PC-9 (cell line): ENCODE results near the gene ZNF564. TPM values are rescaled to one million over a fixed set of nuclear protein-coding genes. Genes with fewer than 3 reads are reported as not detected.

Experiments used
- BruUV-seq: library from RNA; stranded (reverse); fragments of 400-500 nt; replicated peaks from 2 replicates; lab custom pipeline; 2021; lab: Mats Ljungman, UMichigan
- CTCF ChIA-PET: fragments of 300-600 bp; sonication (Branson Sonifier 250); formaldehyde crosslinking; loops from one replicate; lab custom pipeline; 2022; ENCODE audit warnings: antibody characterized with exemption; lab: Charles Lee
- POLR2A ChIA-PET: fragments of 300-600 bp; sonication (Branson Sonifier 250); formaldehyde crosslinking; loops from one replicate; lab custom pipeline; 2022; ENCODE audit warnings: antibody characterized with exemption; ENCODE audit not compliant: unreplicated experiment; lab: Charles Lee
- DNase-seq, 2 experiments: peaks; one replicate each; pipeline versions ENCODE4 v3.0.0 to v3.0.0-alpha.2; 2015 to 2022; ENCODE audit warnings: mixed read lengths in 1 of 2
- H2AFZ ChIP-seq: fragments of 200-600 bp; sonication (generic); 2 replicates; pipeline ENCODE4 v1.8.1; 2017; ENCODE audit warnings: antibody characterized with exemption
- H3F3A ChIP-seq: fragments of 200-600 bp; sonication (generic); 2 replicates; pipeline ENCODE4 v1.8.1; 2017; ENCODE audit warnings: antibody characterized with exemption, mild to moderate bottlenecking, low read depth; ENCODE audit not compliant: insufficient read depth
- H3K27ac ChIP-seq: fragments of 200-600 bp; sonication (generic); 2 replicates; pipeline ENCODE4 v1.6.1; 2016; ENCODE audit warnings: mixed run types
- H3K27me3 ChIP-seq: fragments of 200-600 bp; sonication (generic); 2 replicates; pipeline ENCODE4 v1.6.1; 2016; ENCODE audit warnings: low read depth, mixed run types; ENCODE audit not compliant: insufficient read depth
- H3K36me3 ChIP-seq: fragments of 200-600 bp; sonication (generic); 2 replicates; pipeline ENCODE4 v1.6.1; 2016; ENCODE audit warnings: low read depth, mixed run types
- H3K4me1 ChIP-seq: fragments of 200-600 bp; sonication (generic); replicated peaks from 2 replicates; pipeline ENCODE4 v1.6.1; 2016; ENCODE audit warnings: mixed run types; ENCODE audit not compliant: insufficient read depth
- H3K4me2 ChIP-seq: fragments of 200-600 bp; sonication (generic); 2 replicates; pipeline ENCODE4 v1.6.1; 2017; ENCODE audit warnings: mixed run types
- H3K4me3 ChIP-seq: fragments of 200-600 bp; sonication (generic); 2 replicates; pipeline ENCODE4 v1.6.1; 2016; ENCODE audit warnings: mixed run types
- H3K79me2 ChIP-seq: fragments of 200-600 bp; sonication (generic); 2 replicates; pipeline ENCODE4 v1.6.1; 2017; ENCODE audit warnings: low read depth, mixed run types
- H3K9me2 ChIP-seq: fragments of 200-600 bp; sonication (generic); 2 replicates; pipeline ENCODE4 v1.8.1; 2017; ENCODE audit warnings: mild to moderate bottlenecking; ENCODE audit not compliant: insufficient read depth
- H3K9me3 ChIP-seq: fragments of 200-600 bp; sonication (generic); 2 replicates; pipeline ENCODE4 v1.8.1; 2016; ENCODE audit warnings: low read depth; ENCODE audit not compliant: insufficient read depth
- H4K20me1 ChIP-seq: fragments of 200-600 bp; sonication (generic); 2 replicates; pipeline ENCODE4 v1.8.1; 2017; ENCODE audit not compliant: insufficient read depth
- CTCF ChIP-seq: fragments of 200-600 bp; sonication (generic); conservative IDR thresholded peaks from 2 replicates; pipeline ENCODE4 v1.6.1; 2017; ENCODE audit warnings: mixed run types, antibody characterized with exemption, mild to moderate bottlenecking, moderate library complexity
- EZH2 ChIP-seq: fragments of 200-600 bp; sonication (generic); IDR thresholded peaks from 2 replicates; pipeline ENCODE4 v1.8.0; 2017; ENCODE audit warnings: antibody characterized with exemption, low read depth
- intact Hi-C: fragments of 100-400 bp; cut with micrococcal nuclease; formaldehyde crosslinking; loops from one replicate; pipeline ENCODE4 v1.10.0; 2022; ENCODE audit not compliant: unreplicated experiment
- total RNA-seq: library from RNA; stranded (reverse); gene quantifications from 2 replicates; pipeline ENCODE4 v1.2.3, GENCODE V29; 2021

The ZNF564 gene
- total RNA-seq, 1 experiment from 2014 or later = 8.3 TPM

GRCh38 chr19:12596485-12596884 is 45.2 kb upstream of the ZNF564 start:
- Histone ChIP-seq H3K27me3 (no peaks in the 10 kb centered on the region), H4K20me1 (no peaks in the 10 kb centered on the region), H3F3A (no peaks in the 10 kb centered on the region), H3K4me2 (no peak overlapping the region), H3K36me3 (0 out of 2 replicates have a peak, but pooled peaks cover 3% of the 10 kb centered on the region), H2AFZ (no peak overlapping the region), H3K9me2 (no peaks in the 10 kb centered on the region), H3K27ac (no peak overlapping the region), H3K4me1 (no peaks in the 10 kb centered on the region), H3K4me3 (no peak overlapping the region), H3K79me2 (no peaks in the 10 kb centered on the region), H3K9me3 (no peaks in the 10 kb centered on the region)
- ChIA-PET CTCF (interaction anchor here (0.7 kb wide), 1 partner anchor 671 kb away, joined by 4 read pairs; the partner anchor contains the start of gene ZNF700), POLR2A (no interaction called here)
- DNase-seq = no peak
- no TSS peak for BruUV-seq
- TF ChIP-seq EZH2 = no peak
- TF ChIP-seq CTCF = no peak
- intact Hi-C loops = no loop called here

- H3F3A ChIP-seq = no peaks in the 10 kb centered on the region; the same call in 1 of the 2 replicates
- H2AFZ ChIP-seq = no peak overlapping the region
- H3K4me3 ChIP-seq = peak overlapping the region; percentile 29; the same call in 1 of the 2 replicates
- no peak for DNase-seq
- no TSS peak for BruUV-seq
- intact Hi-C loops = no loop called here
- no peaks in the 10 kb centered on the region for H3K79me2 ChIP-seq
- ChIA-PET POLR2A (no interaction called here), CTCF (interaction anchor here (0.6 kb wide), 1 partner anchor 348 kb away, joined by 6 read pairs; no protein-coding TSS in a partner anchor)
- peaks cover 76% of the 10 kb centered on the region for H3K9me3 ChIP-seq
- no peak overlapping the region for H3K4me2 ChIP-seq
- H4K20me1 ChIP-seq = no peaks in the 10 kb centered on the region
- H3K27me3 ChIP-seq = no peaks in the 10 kb centered on the region
- peaks cover 39% of the 10 kb centered on the region for H3K36me3 ChIP-seq
- no peak overlapping the region for H3K27ac ChIP-seq
- H3K9me2 ChIP-seq = no peaks in the 10 kb centered on the region
- H3K4me1 ChIP-seq = no peaks in the 10 kb centered on the region
- TF ChIP-seq CTCF (no peak), EZH2 (no peak)
Measured at GRCh38 chr19:12581100-12581499, 29.8 kb upstream of the ZNF564 start.

GRCh38 chr19:12580180-12580694 is 29.0 kb upstream of the ZNF564 start:
- no peak overlapping the region for H3K27ac ChIP-seq
- no peak overlapping the region for H3K4me2 ChIP-seq
- H3K27me3 ChIP-seq = no peaks in the 10 kb centered on the region
- no peak for TF ChIP-seq CTCF
- TF ChIP-seq EZH2 = no peak
- H3F3A ChIP-seq = no peaks in the 10 kb centered on the region; the same call in 1 of the 2 replicates
- intact Hi-C loops = no loop called here
- H3K36me3 ChIP-seq = peaks cover 39% of the 10 kb centered on the region
- peaks cover 74% of the 10 kb centered on the region for H3K9me3 ChIP-seq
- no peak overlapping the region for H2AFZ ChIP-seq
- H3K9me2 ChIP-seq = no peaks in the 10 kb centered on the region
- BruUV-seq = TSS peak; percentile 13
- H3K79me2 ChIP-seq = no peaks in the 10 kb centered on the region
- DNase-seq = no peak
- POLR2A ChIA-PET = no interaction called here
- no peaks in the 10 kb centered on the region for H4K20me1 ChIP-seq
- H3K4me3 ChIP-seq = no peak overlapping the region
- CTCF ChIA-PET = no interaction called here
- H3K4me1 ChIP-seq = no peaks in the 10 kb centered on the region
